Hepatocyte (in vitro differentiated cells): ENCODE measurements around the gene RASSF4.

Source experiments
- CTCF ChIP-seq: fragments of 200-600 bp; sonication (generic); IDR thresholded peaks from 2 replicates; pipeline ENCODE4 v1.5.1; 2016; ENCODE audit warnings: antibody characterized with exemption, mild to moderate bottlenecking; ENCODE audit not compliant: poor library complexity
- EZH2 ChIP-seq: fragments of 200-600 bp; sonication (generic); IDR thresholded peaks from 2 replicates; pipeline ENCODE4 v1.6.1; 2016; ENCODE audit warnings: antibody characterized with exemption, mild to moderate bottlenecking, borderline replicate concordance
- EZH2phosphoT487 ChIP-seq: fragments of 200-600 bp; sonication (generic); IDR thresholded peaks from one replicate; pipeline ENCODE4 v1.6.1; 2018; ENCODE audit warnings: antibody characterized with exemption, mild to moderate bottlenecking, low read depth, moderate library complexity; ENCODE audit not compliant: unreplicated experiment, severe bottlenecking

- TF ChIP-seq EZH2 (no peak), CTCF (no peak), EZH2phosphoT487 (no peak)
These were observed 43.9 kb downstream of the RASSF4 start for GRCh38 chr10:45003432-45004000.
